Mammary epithelial cell (primary cell): ENCODE results near the gene AEBP1.

Source experiments
- CTCF ChIP-seq, 2 donors: IDR thresholded peaks in 1 of 2; conservative IDR thresholded peaks in 1 of 2; 2 replicates each; pipeline ENCODE4 v1.5.1; 2011 to 2012; ENCODE audit warnings: inconsistent platforms in 2 of 2, low read length in 2 of 2, mild to moderate bottlenecking in 2 of 2, control low read depth in 1 of 2, low read depth in 1 of 2; ENCODE audit not compliant: insufficient read depth in 1 of 2; ENCODE audit errors: extremely low read depth in 1 of 2
- EZH2 ChIP-seq: IDR thresholded peaks from 2 replicates; pipeline ENCODE4 v1.6.1; 2012; ENCODE audit warnings: low read length, inconsistent platforms, borderline replicate concordance

GRCh38 chr7:44076101-44076895 is 27.8 kb upstream of the AEBP1 start:
- TF ChIP-seq EZH2 (no peak), CTCF (conservative IDR thresholded peaks at IDR 0.05 in 1 of 2, IDR thresholded peaks at IDR 0.05 in 1 of 2; ENCODE audit: extremely low read depth in 1 of 2, insufficient read depth in 1 of 2, low read depth in 1 of 2, low read length in 2 of 2) (no peak)
